Mononuclear cell (primary cell): ENCODE data around the gene ARHGAP28. TPM values are rescaled to one million over a fixed set of nuclear protein-coding genes. Genes with fewer than 3 reads are reported as not detected.

Source experiments
- H3K27me3 ChIP-seq: 2 replicates; pipeline ENCODE4 v1.6.0; 2011; ENCODE audit warnings: low read length, control low read depth; ENCODE audit not compliant: insufficient read depth
- H3K4me1 ChIP-seq: 2 replicates; pipeline ENCODE4 v1.5.1; 2011; ENCODE audit warnings: mild to moderate bottlenecking, low read length, control low read depth; ENCODE audit not compliant: insufficient read depth
- H3K4me3 ChIP-seq: 2 replicates; pipeline ENCODE4 v1.5.1; 2011; ENCODE audit warnings: mild to moderate bottlenecking, low read length, moderate library complexity
- H3K9me3 ChIP-seq: 2 replicates; pipeline ENCODE4 v1.5.1; 2011; ENCODE audit warnings: low read depth, mild to moderate bottlenecking, control low read depth, low read length
- total RNA-seq: library from RNA; depleted of rRNA; stranded (reverse); fragments of >200 nt; gene quantifications from one replicate; pipeline ENCODE4 v1.2.3, GENCODE V29; 2012

ARHGAP28 gene, protein sequence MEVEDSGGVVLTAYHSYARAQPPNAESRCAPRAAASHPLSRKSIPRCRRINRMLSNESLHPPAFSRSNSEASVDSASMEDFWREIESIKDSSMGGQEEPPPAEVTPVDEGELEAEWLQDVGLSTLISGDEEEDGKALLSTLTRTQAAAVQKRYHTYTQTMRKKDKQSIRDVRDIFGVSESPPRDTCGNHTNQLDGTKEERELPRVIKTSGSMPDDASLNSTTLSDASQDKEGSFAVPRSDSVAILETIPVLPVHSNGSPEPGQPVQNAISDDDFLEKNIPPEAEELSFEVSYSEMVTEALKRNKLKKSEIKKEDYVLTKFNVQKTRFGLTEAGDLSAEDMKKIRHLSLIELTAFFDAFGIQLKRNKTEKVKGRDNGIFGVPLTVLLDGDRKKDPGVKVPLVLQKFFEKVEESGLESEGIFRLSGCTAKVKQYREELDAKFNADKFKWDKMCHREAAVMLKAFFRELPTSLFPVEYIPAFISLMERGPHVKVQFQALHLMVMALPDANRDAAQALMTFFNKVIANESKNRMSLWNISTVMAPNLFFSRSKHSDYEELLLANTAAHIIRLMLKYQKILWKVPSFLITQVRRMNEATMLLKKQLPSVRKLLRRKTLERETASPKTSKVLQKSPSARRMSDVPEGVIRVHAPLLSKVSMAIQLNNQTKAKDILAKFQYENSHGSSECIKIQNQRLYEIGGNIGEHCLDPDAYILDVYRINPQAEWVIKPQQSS
- not detected for total RNA-seq

DNA sequence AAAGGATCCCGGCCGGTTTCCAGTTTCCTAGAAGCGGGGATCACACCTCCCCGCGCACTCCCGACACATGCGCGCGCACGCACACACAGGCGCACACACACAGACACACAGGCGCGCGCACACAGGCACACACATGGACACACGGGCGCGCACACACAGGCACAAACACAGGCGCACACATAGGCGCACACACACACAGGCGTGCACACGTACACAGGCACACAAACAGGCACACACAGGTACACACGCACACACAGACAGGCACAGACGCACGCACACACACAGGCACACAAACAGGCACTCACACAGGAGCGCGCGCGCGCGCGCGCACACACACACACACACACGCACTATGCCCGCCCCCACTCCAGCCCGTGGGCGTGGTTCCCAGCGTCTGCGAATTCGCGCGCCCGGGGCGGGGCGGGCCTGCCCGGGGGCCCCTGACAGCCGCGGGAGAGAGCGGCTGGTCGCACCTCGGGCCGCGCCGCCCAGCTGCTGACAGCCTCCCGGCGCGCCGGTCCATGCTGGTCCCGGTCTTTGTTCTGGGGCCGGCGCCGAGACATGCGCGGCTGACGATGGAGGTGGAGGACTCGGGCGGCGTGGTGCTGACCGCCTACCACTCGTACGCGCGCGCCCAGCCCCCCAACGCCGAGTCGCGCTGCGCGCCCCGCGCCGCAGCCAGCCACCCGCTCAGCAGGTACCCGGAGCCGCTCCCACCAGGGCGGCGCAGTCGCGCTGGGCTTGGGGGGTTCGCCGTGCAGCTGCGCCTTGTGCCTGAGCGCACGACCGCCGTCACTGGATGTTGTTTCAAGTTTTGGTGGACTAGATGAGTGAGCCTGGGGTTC is at the start of gene ARHGAP28:
TSS of gene ARHGAP28 (plus strand) at position 470 of the 845 bp plus-strand sequence. CDS start at position 576, 106 bp downstream.
- Histone ChIP-seq H3K27me3 (peaks cover 20% of the 10 kb centered on the region), H3K9me3 (no peaks in the 10 kb centered on the region), H3K4me3 (no peak within 1 kb of the TSS)

GRCh38 chr18:6681331-6681875 is 48.1 kb upstream of the ARHGAP28 start:
- no peak overlapping the region for H3K4me3 ChIP-seq
- H3K9me3 ChIP-seq, result no peaks in the 10 kb centered on the region
- no peaks in the 10 kb centered on the region for H3K4me1 ChIP-seq
- H3K27me3 ChIP-seq, result no peaks in the 10 kb centered on the region

More for the DNA sequence above, at the start of gene ARHGAP28:
- no peaks in the 10 kb centered on the region for H3K4me1 ChIP-seq

- no peak overlapping the region for H3K4me3 ChIP-seq
- H3K4me1 ChIP-seq, result no peaks in the 10 kb centered on the region
- no peaks in the 10 kb centered on the region for H3K27me3 ChIP-seq
- no peaks in the 10 kb centered on the region for H3K9me3 ChIP-seq
Measured at GRCh38 chr18:6682437-6683111, 46.9 kb upstream of the ARHGAP28 start.

DNA sequence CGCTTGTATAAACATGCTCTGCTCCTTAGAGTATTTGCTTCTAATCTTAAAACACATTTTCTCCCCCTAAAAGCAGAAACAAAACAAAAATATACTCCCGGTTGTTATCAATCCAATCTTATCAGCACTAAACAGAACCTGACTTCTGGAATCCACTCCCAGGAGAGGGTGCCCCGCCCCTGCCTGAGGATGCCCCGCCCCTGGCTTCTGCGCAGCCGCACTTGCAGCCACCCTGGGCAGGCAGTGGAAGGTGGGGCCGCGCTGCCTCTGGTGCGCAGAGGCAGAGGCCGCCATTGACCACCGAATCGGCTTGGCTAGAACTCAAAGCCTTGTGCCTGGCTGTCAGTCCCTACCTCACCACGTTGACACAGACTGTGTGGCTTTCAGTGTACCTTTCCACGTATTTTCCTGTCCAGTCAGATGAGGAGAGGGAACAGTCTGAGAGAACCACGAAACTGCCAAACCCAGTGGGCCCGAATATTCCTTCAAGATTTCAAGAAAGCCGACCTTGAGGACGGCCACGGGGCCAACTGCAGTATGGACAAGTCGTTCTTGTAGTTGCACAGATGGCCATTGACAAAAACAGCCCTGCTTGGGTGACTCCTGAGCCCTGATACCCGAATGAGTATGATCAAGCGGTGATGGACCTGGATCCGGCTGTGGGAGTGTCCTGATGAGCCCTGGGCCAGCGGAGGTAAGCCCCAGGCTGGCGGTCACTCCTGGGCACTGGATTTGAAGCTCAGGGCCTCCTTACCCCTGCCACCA is 46.2 kb upstream of the ARHGAP28 start:
- Histone ChIP-seq H3K27me3 (no peaks in the 10 kb centered on the region), H3K9me3 (no peaks in the 10 kb centered on the region), H3K4me3 (no peak overlapping the region), H3K4me1 (no peaks in the 10 kb centered on the region)

DNA sequence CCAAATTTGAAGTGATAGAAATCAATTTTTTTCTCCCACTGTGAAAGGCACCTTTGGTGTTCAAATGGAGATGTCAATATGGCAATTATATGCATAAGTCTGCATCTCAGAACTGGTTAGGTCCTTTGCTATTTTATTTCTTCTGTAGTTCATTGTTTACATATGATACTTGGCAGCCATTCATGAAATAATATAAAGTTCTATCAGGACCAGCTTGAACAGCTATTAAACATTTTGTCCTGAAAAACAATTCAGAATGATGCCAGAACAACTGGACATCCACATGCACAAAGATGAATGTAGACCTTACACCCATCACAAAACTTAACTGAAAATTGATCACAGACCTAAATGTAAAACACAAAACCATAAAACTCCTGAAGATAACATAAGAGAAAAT is 41.8 kb upstream of the ARHGAP28 start:
- Histone ChIP-seq H3K27me3 (no peaks in the 10 kb centered on the region), H3K4me3 (no peak overlapping the region), H3K9me3 (no peaks in the 10 kb centered on the region), H3K4me1 (no peaks in the 10 kb centered on the region)

- H3K4me1 ChIP-seq, result no peaks in the 10 kb centered on the region
- H3K27me3 ChIP-seq, result no peaks in the 10 kb centered on the region
- no peak overlapping the region for H3K4me3 ChIP-seq
- H3K9me3 ChIP-seq, result no peaks in the 10 kb centered on the region
Measured at GRCh38 chr18:6708890-6709289, 20.6 kb upstream of the ARHGAP28 start.

GRCh38 chr18:6711467-6711866 is 18.0 kb upstream of the ARHGAP28 start:
- Histone ChIP-seq H3K9me3 (no peaks in the 10 kb centered on the region), H3K4me3 (no peak overlapping the region), H3K4me1 (no peaks in the 10 kb centered on the region), H3K27me3 (no peaks in the 10 kb centered on the region)

DNA sequence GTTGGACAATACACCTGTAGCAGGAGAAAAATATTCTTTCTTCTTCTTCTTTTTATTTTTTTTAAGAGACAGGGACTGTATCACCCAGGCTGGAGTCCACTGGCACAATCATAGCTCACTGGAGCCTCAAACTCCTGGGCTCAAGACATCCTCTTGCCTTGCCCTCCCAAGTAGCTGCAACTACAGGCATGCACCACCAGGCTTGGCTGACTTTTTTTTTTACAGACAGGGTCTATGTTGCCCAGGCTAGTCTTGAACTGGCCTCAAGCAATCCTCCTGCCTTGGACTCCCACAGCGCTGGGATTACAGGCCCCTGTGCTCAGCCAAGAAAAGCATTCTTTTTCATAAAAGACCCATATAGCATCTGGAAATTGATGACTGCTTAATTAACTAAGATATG is 17.1 kb upstream of the ARHGAP28 start:
- Histone ChIP-seq H3K4me1 (no peaks in the 10 kb centered on the region), H3K4me3 (no peak overlapping the region), H3K27me3 (no peaks in the 10 kb centered on the region), H3K9me3 (no peaks in the 10 kb centered on the region)

DNA sequence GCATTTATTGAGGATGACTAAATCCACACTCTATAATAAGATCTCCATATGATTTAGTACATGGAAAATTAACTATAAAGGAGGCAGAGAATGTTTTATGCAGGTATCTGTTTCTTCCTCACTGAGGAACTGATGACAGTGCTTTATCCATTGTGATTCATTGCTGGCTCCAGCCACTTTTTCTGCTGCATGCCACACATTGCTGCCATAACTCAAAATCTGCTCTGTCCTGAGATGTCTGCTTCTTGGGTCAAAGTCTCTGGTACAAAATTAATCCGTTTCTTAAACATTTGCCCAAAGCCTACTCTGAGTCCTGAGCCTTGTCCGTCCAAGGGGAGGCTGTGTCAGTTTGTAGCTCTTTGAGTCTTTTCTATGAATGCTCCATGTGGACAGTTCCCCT is 15.5 kb upstream of the ARHGAP28 start:
- H3K4me3 ChIP-seq, result no peak overlapping the region
- H3K9me3 ChIP-seq, result no peaks in the 10 kb centered on the region
- H3K27me3 ChIP-seq, result no peaks in the 10 kb centered on the region
- H3K4me1 ChIP-seq, result no peaks in the 10 kb centered on the region

DNA sequence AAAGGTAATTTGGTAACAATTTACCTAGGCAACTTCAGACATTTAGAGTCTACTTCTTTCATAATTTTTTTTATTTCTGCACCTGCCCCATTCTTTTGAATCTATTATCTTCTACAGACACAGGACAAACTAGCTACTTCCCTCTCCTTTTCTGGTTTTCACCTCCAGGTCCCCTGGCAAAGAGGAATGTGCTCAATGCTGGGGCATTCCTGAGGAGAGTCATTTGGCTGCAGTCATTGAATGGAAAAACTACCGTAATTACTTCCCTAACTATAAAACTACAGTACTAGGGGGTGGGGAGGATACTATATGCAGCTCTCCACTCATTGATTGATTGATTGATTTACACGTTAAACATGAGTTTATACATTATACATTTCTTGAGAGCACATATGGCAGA is 11.2 kb upstream of the ARHGAP28 start:
- Histone ChIP-seq H3K9me3 (no peaks in the 10 kb centered on the region), H3K4me3 (no peak overlapping the region), H3K27me3 (no peaks in the 10 kb centered on the region), H3K4me1 (no peaks in the 10 kb centered on the region)

GRCh38 chr18:6719098-6719846 is 10.2 kb upstream of the ARHGAP28 start:
- Histone ChIP-seq H3K4me3 (no peak overlapping the region), H3K27me3 (no peaks in the 10 kb centered on the region), H3K4me1 (no peaks in the 10 kb centered on the region), H3K9me3 (no peaks in the 10 kb centered on the region)

DNA sequence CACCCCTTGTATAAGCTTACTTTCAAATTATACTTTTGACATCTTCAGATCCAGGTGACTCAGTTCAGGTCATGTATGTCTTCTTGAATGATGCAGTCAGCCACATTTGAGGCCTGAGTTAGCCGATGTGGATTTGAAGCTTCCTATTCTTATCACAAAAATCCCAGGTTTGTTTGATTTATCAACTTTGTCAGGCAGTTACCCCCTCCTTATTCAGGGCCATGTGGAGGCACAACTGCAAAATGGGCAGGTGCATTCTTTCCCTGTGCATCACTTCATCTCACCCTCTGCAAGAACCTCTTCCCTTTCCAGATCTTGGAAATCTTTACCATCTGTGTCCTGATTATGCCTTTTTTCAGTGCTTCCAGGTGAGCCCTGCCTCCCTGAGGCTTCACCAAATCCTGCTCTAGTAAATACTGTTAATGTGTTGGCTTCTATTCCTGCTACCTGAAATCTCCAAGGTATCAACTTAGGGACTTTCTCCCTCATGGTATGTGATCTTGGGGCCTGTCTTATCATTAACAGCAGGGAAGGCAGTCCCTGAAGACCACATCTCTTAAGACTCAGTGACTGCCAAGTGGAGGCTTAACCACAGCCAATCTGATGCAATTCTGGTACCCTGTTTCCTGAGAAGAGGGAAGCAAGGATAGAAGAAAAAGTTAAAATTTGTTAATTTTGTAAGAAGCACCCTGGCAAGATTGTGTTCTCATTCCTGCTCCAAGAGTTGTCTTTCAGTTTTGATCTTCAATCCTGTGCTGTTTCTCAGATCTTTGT is 9.4 kb upstream of the ARHGAP28 start:
- Histone ChIP-seq H3K9me3 (no peaks in the 10 kb centered on the region), H3K4me3 (no peak overlapping the region), H3K27me3 (no peaks in the 10 kb centered on the region), H3K4me1 (no peaks in the 10 kb centered on the region)

DNA sequence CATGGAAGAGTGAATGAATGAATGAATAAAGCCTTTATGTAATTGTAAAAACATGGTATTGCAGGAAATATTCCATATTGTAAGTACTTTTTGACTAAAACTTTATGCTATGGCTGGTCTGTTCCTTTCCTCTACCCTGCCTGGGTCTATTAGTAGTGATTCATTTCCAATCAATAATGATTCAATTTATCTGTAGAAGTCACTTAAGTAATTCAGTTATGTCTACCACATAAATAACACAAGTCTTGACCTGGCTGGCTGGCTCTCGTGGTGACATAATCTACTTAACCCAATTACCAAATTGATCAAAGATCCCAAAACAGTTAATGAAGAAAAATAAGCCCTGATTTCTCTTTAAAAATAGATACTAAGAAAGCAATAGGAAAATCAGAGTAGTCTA is 7.8 kb upstream of the ARHGAP28 start:
- H3K4me1 ChIP-seq, result no peaks in the 10 kb centered on the region
- no peaks in the 10 kb centered on the region for H3K27me3 ChIP-seq
- no peak overlapping the region for H3K4me3 ChIP-seq
- no peaks in the 10 kb centered on the region for H3K9me3 ChIP-seq
